GM12878 (cell line): ENCODE data around the gene MYB. TPM values are rescaled to one million over a fixed set of nuclear protein-coding genes. Genes with fewer than 3 reads are reported as not detected.

Experiments used
- ATAC-seq: fragments of 200-7000 bp; cut with Tn5 transposase; 3 replicates; pipeline ENCODE4 v1.9.1; 2020; ENCODE audit warnings: mild to moderate bottlenecking, moderate library complexity
- BruUV-seq: library from RNA; stranded (reverse); fragments of 400-500 nt; replicated peaks from 2 replicates; lab custom pipeline; 2021; lab: Mats Ljungman, UMichigan
- CTCF ChIA-PET: fragments of 300-600 bp; sonication (Branson Sonifier 250); formaldehyde crosslinking; extraction: SDS; loops from one replicate; lab custom pipeline; 2021; ENCODE audit warnings: inconsistent platforms; lab: Yijun Ruan, JAX
- POLR2A ChIA-PET: fragments of 350-600 bp; formaldehyde crosslinking; extraction: SDS; loops from one replicate; lab custom pipeline; 2021; ENCODE audit warnings: inconsistent platforms; lab: Charles Lee
- RAD21 ChIA-PET: fragments of 300-600 bp; sonication (Branson Sonifier 250); formaldehyde crosslinking; loops from one replicate; lab custom pipeline; 2023; ENCODE audit warnings: antibody characterized with exemption; ENCODE audit not compliant: unreplicated experiment; lab: Charles Lee
- SMC1A ChIA-PET: fragments of 300-600 bp; sonication (Branson Sonifier 250); formaldehyde crosslinking; loops from one replicate; lab custom pipeline; 2023; ENCODE audit not compliant: unreplicated experiment, uncharacterized antibody; lab: Charles Lee
- DNase-seq: peaks from one replicate; pipeline ENCODE4 v3.0.0-alpha.2; 2011; ENCODE audit warnings: low read depth, low spot score
- FAIRE-seq: peaks from 3 replicates; lab custom pipeline; 2011; peaks lifted over from hg19 to GRCh38; lab: Jason Lieb, UNC
- H2AFZ ChIP-seq: 2 replicates; pipeline ENCODE4 v1.6.0; 2011; ENCODE audit warnings: low read depth, low read length, control low read depth; ENCODE audit not compliant: control insufficient read depth
- H3K27ac ChIP-seq: 2 replicates; pipeline ENCODE4 v1.5.1; 2011; ENCODE audit warnings: control low read depth; ENCODE audit not compliant: control insufficient read depth, insufficient read depth
- H3K27me3 ChIP-seq, 2 experiments: replicated peaks in 1 of 2; 2 replicates each; pipeline versions ENCODE4 v1.6.0 to v1.6.1; 2011; ENCODE audit warnings: low read length in 1 of 2; ENCODE audit not compliant: control insufficient read depth in 2 of 2, insufficient read depth in 2 of 2
- H3K36me3 ChIP-seq, 2 experiments: 2 replicates each; pipeline ENCODE4 v1.5.1; 2011; ENCODE audit warnings: low read length in 1 of 2; ENCODE audit not compliant: control insufficient read depth in 2 of 2, insufficient read depth in 2 of 2
- H3K4me1 ChIP-seq: 2 replicates; pipeline ENCODE4 v1.6.1; 2011; ENCODE audit warnings: mild to moderate bottlenecking, low read length, moderate library complexity, mixed read lengths; ENCODE audit not compliant: control insufficient read depth, insufficient read depth
- H3K4me2 ChIP-seq: 2 replicates; pipeline ENCODE4 v1.6.0; 2011; ENCODE audit warnings: control low read depth; ENCODE audit not compliant: control insufficient read depth, insufficient read depth
- H3K4me3 ChIP-seq: fragments of 200-600 bp; sonication (generic); 2 replicates; pipeline ENCODE4 v1.5.1; 2016
- H3K79me2 ChIP-seq: 2 replicates; pipeline ENCODE4 v1.6.0; 2011; ENCODE audit warnings: low read length; ENCODE audit not compliant: control insufficient read depth, insufficient read depth
- H3K9ac ChIP-seq: 2 replicates; pipeline ENCODE4 v1.8.0; 2011; ENCODE audit warnings: low read length, control low read depth, mixed read lengths; ENCODE audit not compliant: control insufficient read depth, insufficient read depth
- H3K9me3 ChIP-seq: replicated peaks from 3 replicates; pipeline ENCODE4 v1.5.1; 2011; ENCODE audit warnings: mild to moderate bottlenecking, low read length; ENCODE audit not compliant: control insufficient read depth, insufficient read depth
- H4K20me1 ChIP-seq: 2 replicates; pipeline ENCODE4 v1.6.0; 2011; ENCODE audit not compliant: control insufficient read depth, insufficient read depth
- ATF3 ChIP-seq: IDR thresholded peaks from 2 replicates; pipeline ENCODE4 v1.6.1; 2011; ENCODE audit warnings: low read depth, mild to moderate bottlenecking, low read length, moderate library complexity, borderline replicate concordance; ENCODE audit errors: extremely low read depth
- BCL3 ChIP-seq: IDR thresholded peaks from 2 replicates; pipeline ENCODE4 v1.6.1; 2011; ENCODE audit warnings: borderline replicate concordance, low read depth, mild to moderate bottlenecking, moderate library complexity, low read length; ENCODE audit not compliant: insufficient read depth, poor library complexity, severe bottlenecking
- CBX5 ChIP-seq: sonication (generic); IDR thresholded peaks from 2 replicates; pipeline ENCODE4 v1.6.1; 2016; ENCODE audit warnings: low read depth, moderate library complexity, mild to moderate bottlenecking, inconsistent platforms
- CEBPZ ChIP-seq: fragments of 150-350 bp; IDR thresholded peaks from 2 replicates; pipeline ENCODE4 v1.6.1; 2016; ENCODE audit warnings: low read depth, low read length
- CHD2 ChIP-seq: IDR thresholded peaks from 2 replicates; pipeline ENCODE4 v1.6.1; 2011; ENCODE audit warnings: low read depth, low read length, improper control_type of control experiment, borderline replicate concordance
- CREM ChIP-seq: IDR thresholded peaks from 2 replicates; pipeline ENCODE4 v1.6.1; 2014; ENCODE audit warnings: antibody characterized with exemption, low read depth
- EGR1 ChIP-seq, 2 experiments: IDR thresholded peaks; 1 replicate in 1 of 2; 2 replicates in 1 of 2; pipeline ENCODE4 v1.6.1; 2011 to 2012; ENCODE audit warnings: low read depth in 2 of 2, low read length in 2 of 2, borderline replicate concordance in 1 of 2, mild to moderate bottlenecking in 1 of 2, moderate library complexity in 1 of 2
- IRF4 ChIP-seq: IDR thresholded peaks from 2 replicates; pipeline ENCODE4 v1.6.1; 2011; ENCODE audit warnings: low read depth, low read length
- JUNB ChIP-seq: IDR thresholded peaks from 2 replicates; pipeline ENCODE4 v1.6.1; 2016; ENCODE audit warnings: antibody characterized with exemption, mild to moderate bottlenecking
- MTA2 ChIP-seq: fragments of 450-650 bp; IDR thresholded peaks from 2 replicates; pipeline ENCODE4 v1.6.1; 2016; ENCODE audit warnings: low read depth, mild to moderate bottlenecking, moderate library complexity
- NBN ChIP-seq: fragments of 450-650 bp; IDR thresholded peaks from 2 replicates; pipeline ENCODE4 v1.6.1; 2016
- NFIC ChIP-seq: IDR thresholded peaks from 2 replicates; pipeline ENCODE4 v1.6.1; 2012; ENCODE audit warnings: low read depth, mild to moderate bottlenecking, inconsistent platforms, low read length, moderate library complexity
- NFYB ChIP-seq: IDR thresholded peaks from 2 replicates; pipeline ENCODE4 v1.6.1; 2011; ENCODE audit warnings: low read depth, mild to moderate bottlenecking, low read length, improper control_type of control experiment, moderate library complexity; ENCODE audit not compliant: insufficient read depth
- NR2C1 ChIP-seq: fragments of 450-650 bp; IDR thresholded peaks from 2 replicates; pipeline ENCODE4 v1.6.1; 2017; ENCODE audit warnings: antibody characterized with exemption, mild to moderate bottlenecking, moderate library complexity
- PAX8 ChIP-seq: fragments of 450-650 bp; IDR thresholded peaks from 2 replicates; pipeline ENCODE4 v1.6.1; 2017; ENCODE audit warnings: mild to moderate bottlenecking, moderate library complexity
- PML ChIP-seq: IDR thresholded peaks from 2 replicates; pipeline ENCODE4 v1.6.1; 2012; ENCODE audit warnings: low read length, inconsistent platforms
- POLR2A ChIP-seq: IDR thresholded peaks from 2 replicates; pipeline ENCODE4 v1.6.1; 2011; ENCODE audit warnings: low read depth, mild to moderate bottlenecking, low read length
- RELA ChIP-seq: fragments of 450-650 bp; IDR thresholded peaks from 2 replicates; pipeline ENCODE4 v1.8.0; 2014; ENCODE audit warnings: borderline replicate concordance; ENCODE audit not compliant: partially characterized antibody
- RUNX3 ChIP-seq: IDR thresholded peaks from 2 replicates; pipeline ENCODE4 v1.6.1; 2012; ENCODE audit warnings: low read length, inconsistent platforms
- ZBED1 ChIP-seq: IDR thresholded peaks from 2 replicates; pipeline ENCODE4 v1.6.1; 2016; ENCODE audit warnings: borderline replicate concordance
- WGBS: methylation state at CpG from one replicate; pipeline ENCODE4 v1.1.6; 2016; ENCODE audit warnings: low lambda C conversion rate; ENCODE audit not compliant: insufficient replicate concordance, insufficient coverage; ENCODE audit errors: missing lambda C conversion rate; 5-methylcytosine and 5-hydroxymethylcytosine counted together
- in situ Hi-C: fragments of 300-500 bp; cut with MboI; formaldehyde crosslinking; loops from 9 replicates; pipeline ENCODE4 v1.14.3; 2018; ENCODE audit warnings: mixed read lengths
- intact Hi-C: fragments of 100-400 bp; cut with micrococcal nuclease; formaldehyde crosslinking; loops from one replicate; pipeline ENCODE4 v1.14.2; 2022; ENCODE audit not compliant: unreplicated experiment
- polyA plus RNA-seq, 11 experiments: library from polyadenylated mRNA; depleted of rRNA in 4 of 11; unstranded in 6 of 11; stranded (reverse) in 5 of 11; fragments of >200 nt; fragmentation: Nextera tagmentation in 4 of 11; fragmentation: Illumina TruSeq in 1 of 11; extraction: Ambion mirVana in 4 of 11; extraction: Trizol in 1 of 11; gene quantifications; 1 replicate in 1 of 11; 2 replicates in 10 of 11; pipeline versions ENCODE4 v1.2.1 to v1.2.3, GENCODE V29; 2011 to 2016; ENCODE audit warnings: inconsistent platforms in 2 of 11, missing spikeins in 2 of 11, low read depth in 1 of 11
- total RNA-seq, 4 experiments: library from RNA; depleted of rRNA in 3 of 4; stranded (reverse); fragments of >200 nt in 3 of 4; fragmentation: Illumina TruSeq in 1 of 4; extraction: Trizol in 1 of 4; gene quantifications; 2 replicates each; pipeline versions ENCODE4 v1.2.1 to v1.2.3, GENCODE V29; 2013 to 2021

Gene MYB
- total and polyA plus RNA-seq, 10 of the 15 experiments (the other 5 are each of a cell fraction or from before 2014, with no cell fraction given): 7.0 to 29.8 (median 21.5) TPM

GRCh38 chr6:135163440-135163738 lies 17.7 kb upstream of the MYB start:
- RAD21 ChIA-PET: interaction anchor here (0.6 to 5.0 kb wide), 16 partner anchors 8 to 159 kb away, joined by 3 to 98 read pairs (median 4); partner anchors contain the start of genes HBS1L and MYB
- in situ Hi-C loops (no loop called here), intact Hi-C loops (loop anchor here (1.0 kb wide), 1 partner anchor 20 kb away; no protein-coding TSS in a partner anchor)
- no peaks in the 10 kb centered on the region for H4K20me1 ChIP-seq
- H3K9me3 ChIP-seq: no peaks in the 10 kb centered on the region
- peak; percentile 84 for DNase-seq
- H3K4me2 ChIP-seq: peak overlapping the region; percentile 77
- 0% methylated on average over 3 of the region's 3 CpGs for WGBS
- BruUV-seq: no TSS peak
- FAIRE-seq: no peak
- H3K4me3 ChIP-seq: peak overlapping the region; percentile 49; the same call in 1 of the 2 replicates
- ATAC-seq: peak; percentile 89
- POLR2A ChIA-PET: interaction anchor here (0.6 to 5.4 kb wide), 6 partner anchors 11 to 788 kb away, joined by 3 to 52 read pairs (median 10); partner anchors contain the start of gene MYB
- peaks cover 28% of the 10 kb centered on the region for H3K4me1 ChIP-seq
- peak overlapping the region; percentile 75 for H3K27ac ChIP-seq
- H3K27me3 ChIP-seq: no peaks in the 10 kb centered on the region
- H2AFZ ChIP-seq: peak overlapping the region; percentile 53
- SMC1A ChIA-PET: interaction anchor here (0.6 to 4.5 kb wide), 17 partner anchors 9 to 261 kb away, joined by 3 to 55 read pairs (median 5); partner anchors contain the start of gene MYB
- CTCF ChIA-PET: interaction anchor here (0.7 to 7.2 kb wide), 11 partner anchors 9 to 162 kb away, joined by 3 to 128 read pairs (median 8); partner anchors contain the start of gene MYB
- no peaks in the 10 kb centered on the region for H3K36me3 ChIP-seq
- H3K79me2 ChIP-seq: no peaks in the 10 kb centered on the region
- peak overlapping the region; percentile 53; the same call in 1 of the 2 replicates for H3K9ac ChIP-seq
- TF ChIP-seq JUNB (peak; percentile 41), RELA (peak; percentile 66), IRF4 (no peak), PML (no peak), MTA2 (peak; percentile 29; the same call in 1 of the 2 replicates), NFYB (peak; percentile 57; the same call in 1 of the 2 replicates), EGR1 (IDR thresholded peaks at IDR 0.05; ENCODE audit: borderline replicate concordance in 1 of 2, low read depth in 2 of 2, low read length in 2 of 2) (no peak), ATF3 (no peak), NR2C1 (no peak), CBX5 (0 out of 2 replicates have a peak, but pooled peaks have one; percentile 27), PAX8 (0 out of 2 replicates have a peak, but pooled peaks have one; percentile 11), CEBPZ (no peak), CHD2 (0 out of 2 replicates have a peak, but pooled peaks have one; percentile 21), CREM (peak; percentile 32; the same call in 1 of the 2 replicates), NFIC (peak; percentile 65), BCL3 (peak; percentile 15), ZBED1 (peak; percentile 47; the same call in 1 of the 2 replicates), RUNX3 (peak; percentile 63), NBN (0 out of 2 replicates have a peak, but pooled peaks have one; percentile 13), POLR2A (0 out of 2 replicates have a peak, but pooled peaks have one; percentile 33)
